SK-N-SH (cell line): ENCODE results near the gene NEURL3.

Experiments
- CTCF ChIP-seq: fragments of 200-600 bp; sonication (generic); IDR thresholded peaks from 2 replicates; pipeline ENCODE4 v1.6.1; 2017; ENCODE audit warnings: antibody characterized with exemption, mild to moderate bottlenecking, moderate library complexity
- EP300 ChIP-seq, 2 experiments: IDR thresholded peaks; 2 replicates each; pipeline versions ENCODE4 v1.4.0 to v1.6.1; 2012; ENCODE audit warnings: borderline replicate concordance in 1 of 2, low read depth in 1 of 2, low read length in 1 of 2
- GABPA ChIP-seq: IDR thresholded peaks from 2 replicates; pipeline ENCODE4 v1.4.0; 2012; ENCODE audit warnings: low read depth, mild to moderate bottlenecking
- JUND ChIP-seq: IDR thresholded peaks from 2 replicates; pipeline ENCODE4 v1.4.0; 2012
- RFX5 ChIP-seq: IDR thresholded peaks from 2 replicates; pipeline ENCODE4 v1.6.1; 2012; ENCODE audit warnings: mild to moderate bottlenecking, improper control_type of control experiment, low read length
- USF2 ChIP-seq: fragments of 150-350 bp; IDR thresholded peaks from 2 replicates; pipeline ENCODE4 v1.6.1; 2017; ENCODE audit warnings: antibody characterized with exemption, low read length, low read depth, borderline replicate concordance
- ZBTB33 ChIP-seq: IDR thresholded peaks from 2 replicates; pipeline ENCODE4 v1.4.0; 2012; ENCODE audit warnings: low read depth, borderline replicate concordance

- TF ChIP-seq ZBTB33 (no peak), CTCF (no peak), GABPA (no peak), EP300 (IDR thresholded peaks at IDR 0.05; ENCODE audit: borderline replicate concordance in 1 of 2, low read depth in 1 of 2, low read length in 1 of 2) (no peak), USF2 (no peak), RFX5 (no peak), JUND (no peak)
Observed at GRCh38 chr2:96524482-96525210, 19.5 kb upstream of the NEURL3 start.
